PC-3 (cell line): Measurements from ENCODE around the gene NUDT7.

Experiments
- EZH2 ChIP-seq: fragments of 300-600 bp; sonication (generic); IDR thresholded peaks from one replicate; pipeline ENCODE4 v1.6.1; 2017; ENCODE audit warnings: antibody characterized with exemption, mild to moderate bottlenecking, low read length; ENCODE audit not compliant: unreplicated experiment
- EZH2phosphoT487 ChIP-seq: fragments of 300-600 bp; sonication (generic); IDR thresholded peaks from 2 replicates; pipeline ENCODE4 v1.6.1; 2018; ENCODE audit warnings: mild to moderate bottlenecking, antibody characterized with exemption, low read length, borderline replicate concordance
- TF ChIP-seq, protein P1 (sequence below): fragments of 300-600 bp; sonication (generic); conservative IDR thresholded peaks from 2 replicates; pipeline ENCODE4 v1.5.1; 2017; ENCODE audit warnings: antibody characterized with exemption, low read depth, mild to moderate bottlenecking, low read length

DNA sequence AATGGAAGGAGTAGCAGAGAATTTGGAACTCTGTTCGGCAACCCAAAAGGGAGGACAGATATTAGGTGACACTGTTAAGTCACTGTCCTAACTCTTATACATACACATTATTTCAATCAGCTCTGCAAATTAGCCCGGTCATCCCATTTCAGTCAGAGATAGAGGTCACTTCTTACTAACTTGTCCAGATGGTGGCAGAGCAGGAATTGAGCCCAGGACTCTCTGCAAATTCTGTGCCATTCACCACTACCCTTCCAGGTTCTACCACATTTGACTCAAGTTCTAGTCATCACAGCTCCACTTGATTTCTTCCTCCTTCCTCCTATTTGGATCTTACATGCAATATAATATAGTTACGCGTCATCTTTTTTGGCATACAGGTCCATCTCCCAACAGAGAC, 35.9 kb upstream of the NUDT7 start:
- TF ChIP-seq, protein P1, sequence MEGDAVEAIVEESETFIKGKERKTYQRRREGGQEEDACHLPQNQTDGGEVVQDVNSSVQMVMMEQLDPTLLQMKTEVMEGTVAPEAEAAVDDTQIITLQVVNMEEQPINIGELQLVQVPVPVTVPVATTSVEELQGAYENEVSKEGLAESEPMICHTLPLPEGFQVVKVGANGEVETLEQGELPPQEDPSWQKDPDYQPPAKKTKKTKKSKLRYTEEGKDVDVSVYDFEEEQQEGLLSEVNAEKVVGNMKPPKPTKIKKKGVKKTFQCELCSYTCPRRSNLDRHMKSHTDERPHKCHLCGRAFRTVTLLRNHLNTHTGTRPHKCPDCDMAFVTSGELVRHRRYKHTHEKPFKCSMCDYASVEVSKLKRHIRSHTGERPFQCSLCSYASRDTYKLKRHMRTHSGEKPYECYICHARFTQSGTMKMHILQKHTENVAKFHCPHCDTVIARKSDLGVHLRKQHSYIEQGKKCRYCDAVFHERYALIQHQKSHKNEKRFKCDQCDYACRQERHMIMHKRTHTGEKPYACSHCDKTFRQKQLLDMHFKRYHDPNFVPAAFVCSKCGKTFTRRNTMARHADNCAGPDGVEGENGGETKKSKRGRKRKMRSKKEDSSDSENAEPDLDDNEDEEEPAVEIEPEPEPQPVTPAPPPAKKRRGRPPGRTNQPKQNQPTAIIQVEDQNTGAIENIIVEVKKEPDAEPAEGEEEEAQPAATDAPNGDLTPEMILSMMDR, result no peak
- TF ChIP-seq EZH2, result no peak
- TF ChIP-seq EZH2phosphoT487, result no peak
